CD4-positive, alpha-beta T cell (primary cell): ENCODE data around the gene HDAC5. TPM values are rescaled to one million over a fixed set of nuclear protein-coding genes. Genes with fewer than 3 reads are reported as not detected.

Source experiments
- ATAC-seq: fragments of 200-7000 bp; cut with Tn5 transposase; one replicate; pipeline ENCODE4 v1.10.0; 2022; ENCODE audit warnings: mild to moderate bottlenecking; ENCODE audit not compliant: poor library complexity
- CTCF ChIA-PET: fragments of 350-600 bp; sonication (Branson Sonifier 250); formaldehyde crosslinking; loops from one replicate; lab custom pipeline; 2021; ENCODE audit warnings: antibody characterized with exemption, inconsistent platforms; lab: Charles Lee
- POLR2A ChIA-PET: fragments of 350-600 bp; sonication (Branson Sonifier 250); formaldehyde crosslinking; loops from one replicate; lab custom pipeline; 2021; ENCODE audit warnings: antibody characterized with exemption, inconsistent platforms; lab: Charles Lee
- DNase-seq, 14 experiments: peaks; one replicate each; pipeline ENCODE4 v3.0.0-alpha.2; 2013 to 2020; ENCODE audit warnings: mixed read lengths in 2 of 14
- H3K27ac ChIP-seq, 2 donors: one replicate each; pipeline versions ENCODE4 v1.5.1 to v1.7.0; 2013; ENCODE audit warnings: low read length in 2 of 2, low read depth in 1 of 2, mild to moderate bottlenecking in 1 of 2
- H3K27me3 ChIP-seq, 2 experiments: 1 replicate in 1 of 2; 2 replicates in 1 of 2; pipeline versions ENCODE4 v1.6.1 to v1.7.0; 2013; ENCODE audit warnings: low read length in 2 of 2, control low read depth in 1 of 2, mild to moderate bottlenecking in 1 of 2, moderate library complexity in 1 of 2; ENCODE audit not compliant: insufficient read depth in 2 of 2, control insufficient read depth in 1 of 2
- H3K36me3 ChIP-seq: one replicate; pipeline ENCODE4 v1.6.1; 2013; ENCODE audit warnings: low read length, control low read depth; ENCODE audit not compliant: insufficient read depth
- H3K4me1 ChIP-seq: one replicate; pipeline ENCODE4 v1.6.1; 2013; ENCODE audit warnings: low read length, control low read depth; ENCODE audit not compliant: insufficient read depth
- H3K4me3 ChIP-seq: one replicate; pipeline ENCODE4 v1.5.1; 2013; ENCODE audit warnings: mild to moderate bottlenecking, low read length, moderate library complexity
- H3K9me3 ChIP-seq, 2 experiments: 1 replicate in 1 of 2; 2 replicates in 1 of 2; pipeline versions ENCODE4 v1.6.1 to v1.7.0; 2013; ENCODE audit warnings: low read length in 2 of 2, mild to moderate bottlenecking in 2 of 2, control low read depth in 1 of 2, moderate library complexity in 1 of 2; ENCODE audit not compliant: control insufficient read depth in 1 of 2, insufficient read depth in 1 of 2
- H3K27ac Mint-ChIP-seq: one replicate; pipeline ENCODE4 v1.8.0; 2020; ENCODE audit warnings: mixed read lengths
- H3K27me3 Mint-ChIP-seq: one replicate; pipeline ENCODE4 v1.8.0; 2021; ENCODE audit warnings: mixed read lengths
- H3K36me3 Mint-ChIP-seq: one replicate; pipeline ENCODE4 v1.8.0; 2021; ENCODE audit warnings: low read depth, mixed read lengths
- H3K4me1 Mint-ChIP-seq: one replicate; pipeline ENCODE4 v1.8.0; 2021; ENCODE audit warnings: low read depth, mixed read lengths
- H3K4me3 Mint-ChIP-seq: one replicate; pipeline ENCODE4 v1.8.0; 2020; ENCODE audit warnings: mild to moderate bottlenecking, mixed read lengths
- H3K9me3 Mint-ChIP-seq: one replicate; pipeline ENCODE4 v1.8.0; 2020; ENCODE audit warnings: mixed read lengths
- intact Hi-C, 2 experiments: fragments of 100-400 bp; cut with DNase I in 1 of 2; cut with micrococcal nuclease in 1 of 2; formaldehyde crosslinking; loops; one replicate each; pipeline versions ENCODE4 v1.15.1 to v1.9.0; 2023 to 2025; cut with DNase I, micrococcal nuclease
- total RNA-seq, 174 experiments: library from RNA in 2 of 174; stranded (reverse) in 2 of 174; gene quantifications; one replicate each; pipeline ENCODE4 v1.2.3 and lab custom pipeline; 2021 to 2026
- TF ChIP-seq, protein P1 (sequence below): fragments of 200-600 bp; IDR thresholded peaks from one replicate; pipeline ENCODE4 v1.8.0; 2022; ENCODE audit warnings: antibody characterized with exemption, mild to moderate bottlenecking

The HDAC5 gene
- total RNA-seq, 2 experiments from 2014 or later: 92.0 to 92.5 TPM

GRCh38 chr17:44106801-44107200 is 16.6 kb downstream of the HDAC5 start:
- intact Hi-C loops: no loop called here
- TF ChIP-seq, protein P1, sequence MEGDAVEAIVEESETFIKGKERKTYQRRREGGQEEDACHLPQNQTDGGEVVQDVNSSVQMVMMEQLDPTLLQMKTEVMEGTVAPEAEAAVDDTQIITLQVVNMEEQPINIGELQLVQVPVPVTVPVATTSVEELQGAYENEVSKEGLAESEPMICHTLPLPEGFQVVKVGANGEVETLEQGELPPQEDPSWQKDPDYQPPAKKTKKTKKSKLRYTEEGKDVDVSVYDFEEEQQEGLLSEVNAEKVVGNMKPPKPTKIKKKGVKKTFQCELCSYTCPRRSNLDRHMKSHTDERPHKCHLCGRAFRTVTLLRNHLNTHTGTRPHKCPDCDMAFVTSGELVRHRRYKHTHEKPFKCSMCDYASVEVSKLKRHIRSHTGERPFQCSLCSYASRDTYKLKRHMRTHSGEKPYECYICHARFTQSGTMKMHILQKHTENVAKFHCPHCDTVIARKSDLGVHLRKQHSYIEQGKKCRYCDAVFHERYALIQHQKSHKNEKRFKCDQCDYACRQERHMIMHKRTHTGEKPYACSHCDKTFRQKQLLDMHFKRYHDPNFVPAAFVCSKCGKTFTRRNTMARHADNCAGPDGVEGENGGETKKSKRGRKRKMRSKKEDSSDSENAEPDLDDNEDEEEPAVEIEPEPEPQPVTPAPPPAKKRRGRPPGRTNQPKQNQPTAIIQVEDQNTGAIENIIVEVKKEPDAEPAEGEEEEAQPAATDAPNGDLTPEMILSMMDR: no peak
- Mint-ChIP-seq H3K27me3 (no peaks in the 10 kb centered on the region), H3K27ac (no peak overlapping the region), H3K4me1 (peaks cover 10% of the 10 kb centered on the region), H3K4me3 (no peak overlapping the region), H3K36me3 (peaks cover 12% of the 10 kb centered on the region), H3K9me3 (no peaks in the 10 kb centered on the region)
- ChIA-PET POLR2A (no interaction called here), CTCF (interaction anchor here (1.2 to 1.5 kb wide), 2 partner anchors 16 to 17 kb away, joined by 3 read pairs; partner anchors contain the start of gene HDAC5)
- peaks cover 32% of the 10 kb centered on the region for H3K36me3 ChIP-seq
- H3K27ac ChIP-seq: no peak overlapping the region
- no peak for DNase-seq
- no peaks in the 10 kb centered on the region for H3K27me3 ChIP-seq
- H3K9me3 ChIP-seq: no peaks in the 10 kb centered on the region
- ATAC-seq: no peak
- no peak overlapping the region for H3K4me3 ChIP-seq
- H3K4me1 ChIP-seq: peaks cover 20% of the 10 kb centered on the region

DNA sequence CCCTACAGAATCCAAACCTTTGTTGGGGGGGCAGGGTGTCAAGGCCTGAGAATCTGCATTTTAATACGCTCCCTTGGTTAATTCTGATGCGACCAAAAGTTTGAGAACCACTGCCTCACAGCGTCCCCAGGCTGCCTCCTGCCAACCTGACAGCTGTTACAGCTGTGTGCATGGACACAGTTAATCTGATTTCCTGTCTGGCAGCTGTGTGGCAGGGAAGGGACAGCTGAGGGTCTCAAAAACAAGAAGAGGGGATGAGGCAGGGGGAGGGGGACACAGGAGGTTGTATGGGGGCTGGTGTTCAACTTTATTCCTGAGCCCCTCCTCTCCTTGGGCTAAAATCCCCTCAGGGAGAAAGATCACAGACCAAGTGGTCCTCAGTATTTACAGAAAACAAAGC is 17.5 kb downstream of the HDAC5 start:
- Mint-ChIP-seq H3K27me3 (no peaks in the 10 kb centered on the region), H3K36me3 (peaks cover 16% of the 10 kb centered on the region), H3K27ac (no peak overlapping the region), H3K4me3 (no peak overlapping the region), H3K9me3 (no peaks in the 10 kb centered on the region), H3K4me1 (peaks cover 9% of the 10 kb centered on the region)
- ATAC-seq (no peak), DNase-seq (no peak)
- CTCF ChIA-PET: interaction anchor here (1.5 kb wide), 1 partner anchor 18 kb away, joined by 3 read pairs; the partner anchor contains the start of gene HDAC5
- H3K9me3 ChIP-seq: no peaks in the 10 kb centered on the region
- H3K4me1 ChIP-seq: peaks cover 11% of the 10 kb centered on the region
- no peak overlapping the region for H3K27ac ChIP-seq
- peaks cover 32% of the 10 kb centered on the region for H3K36me3 ChIP-seq
- H3K4me3 ChIP-seq: no peak overlapping the region
- POLR2A ChIA-PET: no interaction called here
- TF ChIP-seq, protein P1: no peak
- intact Hi-C loops: no loop called here
- H3K27me3 ChIP-seq: no peaks in the 10 kb centered on the region

- H3K27me3 ChIP-seq: no peaks in the 10 kb centered on the region
Observed at GRCh38 chr17:44105483-44105882, 18.0 kb downstream of the HDAC5 start.

More at GRCh38 chr17:44105483-44105882, 18.0 kb downstream of the HDAC5 start:
- H3K9me3 Mint-ChIP-seq: no peaks in the 10 kb centered on the region
- peaks cover 9% of the 10 kb centered on the region for H3K4me1 Mint-ChIP-seq
- Histone ChIP-seq H3K4me1 (peaks cover 6% of the 10 kb centered on the region), H3K27ac (no peak overlapping the region), H3K36me3 (peaks cover 30% of the 10 kb centered on the region), H3K9me3 (no peaks in the 10 kb centered on the region), H3K4me3 (no peak overlapping the region)
- intact Hi-C loops: no loop called here
- no peak overlapping the region for H3K4me3 Mint-ChIP-seq
- TF ChIP-seq, protein P1: no peak
- H3K27me3 Mint-ChIP-seq: no peaks in the 10 kb centered on the region
- H3K36me3 Mint-ChIP-seq: peaks cover 16% of the 10 kb centered on the region
- no peak for DNase-seq
- ATAC-seq: no peak
- ChIA-PET CTCF (interaction anchor here (1.5 kb wide), 1 partner anchor 18 kb away, joined by 3 read pairs; the partner anchor contains the start of gene HDAC5), POLR2A (no interaction called here)
- no peak overlapping the region for H3K27ac Mint-ChIP-seq
